Sigmoid colon (tissue), 7 donors: ENCODE data around the gene C17orf67. TPM values are rescaled to one million over a fixed set of nuclear protein-coding genes. Genes with fewer than 3 reads are reported as not detected.

Experiments used
- DNase-seq: peaks from one replicate; pipeline ENCODE4 v3.0.0-alpha.2; 2019
- H3K27ac ChIP-seq, 4 donors: fragments of 200-600 bp; sonication (generic); one replicate each; pipeline ENCODE4 v1.5.1; 2016 to 2019; ENCODE audit warnings: mild to moderate bottlenecking in 1 of 4
- H3K27me3 ChIP-seq, 3 donors: fragments of 200-600 bp; sonication (generic); one replicate each; pipeline ENCODE4 v1.5.1; 2019; ENCODE audit warnings: mild to moderate bottlenecking in 1 of 3
- H3K36me3 ChIP-seq, 4 donors: fragments of 200-600 bp; sonication (generic); one replicate each; pipeline ENCODE4 v1.5.1; 2016 to 2019
- H3K4me1 ChIP-seq, 4 donors: fragments of 200-600 bp; sonication (generic); one replicate each; pipeline ENCODE4 v1.5.1; 2017 to 2019
- H3K4me3 ChIP-seq, 4 donors: fragments of 200-600 bp; sonication (generic); one replicate each; pipeline ENCODE4 v1.5.1; 2017 to 2019; ENCODE audit warnings: mild to moderate bottlenecking in 2 of 4, moderate library complexity in 1 of 4
- H3K9me3 ChIP-seq, 4 donors: fragments of 200-600 bp in 3 of 4; sonication (generic) in 3 of 4; one replicate each; pipeline versions ENCODE4 v1.5.1 to v1.6.1; 2013 to 2019
- EP300 ChIP-seq, 4 donors: sonication (generic); formaldehyde crosslinking; IDR thresholded peaks; one replicate each; pipeline ENCODE4 v1.6.1; 2017; ENCODE audit warnings: antibody characterized with exemption in 4 of 4
- POLR2A ChIP-seq, 2 donors: fragments of 450-650 bp; IDR thresholded peaks; one replicate each; pipeline ENCODE4 v1.6.1; 2016; ENCODE audit warnings: antibody characterized with exemption in 2 of 2, mild to moderate bottlenecking in 2 of 2, moderate library complexity in 2 of 2
- POLR2AphosphoS5 ChIP-seq, 4 donors: sonication (generic); formaldehyde crosslinking; IDR thresholded peaks; one replicate each; pipeline ENCODE4 v1.6.1; 2017; ENCODE audit warnings: antibody characterized with exemption in 4 of 4
- WGBS, 2 donors: extraction: QIAGEN DNeasy Blood & Tissue Kit; methylation state at CpG; one replicate each; pipeline ENCODE4 v1.1.7; 2013; 5-methylcytosine and 5-hydroxymethylcytosine counted together
- intact Hi-C: fragments of 100-400 bp; cut with DNase I; formaldehyde crosslinking; loops from one replicate; pipeline ENCODE4 v1.15.1; 2023
- polyA plus RNA-seq, 3 donors: library from polyadenylated mRNA; stranded (reverse); fragments of 200-250 nt; gene quantifications; one replicate each; pipeline ENCODE4 v1.2.3, GENCODE V29; 2013
- total RNA-seq, 4 donors: library from RNA; depleted of rRNA; stranded (reverse); fragments of >200 nt; gene quantifications; one replicate each; pipeline ENCODE4 v1.1.0, GENCODE V29; 2016
- TF ChIP-seq, protein P1 (sequence below), 4 experiments: fragments of 450-650 bp in 3 of 4; fragments of 200-600 bp in 1 of 4; IDR thresholded peaks; one replicate each; pipeline ENCODE4 v1.5.1; 2016 to 2019; ENCODE audit warnings: antibody characterized with exemption in 4 of 4, mild to moderate bottlenecking in 3 of 4, moderate library complexity in 2 of 4
- donor health status: healthy with polysubstance abuse.
- donor health status: Bipolar disorder and iron deficiency.
- donor health status: healthy.

The C17orf67 gene
- total and polyA plus RNA-seq, 7 donors: 0.99 to 2.8 (median 1.9) TPM; not detected in 1

DNA sequence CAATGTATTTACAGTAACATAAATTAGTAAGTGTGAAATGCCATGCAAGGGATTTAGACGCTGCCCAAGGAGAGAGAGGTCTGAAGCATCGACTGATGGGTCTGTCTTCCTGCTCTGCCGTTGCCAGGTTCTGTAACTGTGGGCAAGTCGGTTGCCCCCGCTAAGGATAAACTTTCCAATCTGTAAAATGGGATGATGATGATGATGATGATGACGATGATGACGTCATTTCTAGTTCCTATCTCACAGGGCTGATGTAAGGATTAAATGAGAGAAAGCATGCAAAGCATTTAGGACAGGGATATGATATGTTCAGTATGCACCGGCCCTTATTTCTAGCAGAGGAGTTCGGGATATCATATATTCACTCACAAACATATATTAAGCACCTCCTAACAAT lies 54.8 kb downstream of the C17orf67 start:
- intact Hi-C loops: loop anchor here (2.0 kb wide), 1 partner anchor 20 kb away; no protein-coding TSS in a partner anchor
- 88 to 92% methylated on average over 9 of the region's 9 CpGs for WGBS, 2 donors
- no peak for DNase-seq
- H3K27ac ChIP-seq: no peak overlapping the region
- TF ChIP-seq POLR2A (IDR thresholded peaks at IDR 0.05): no peak
- TF ChIP-seq EP300 (IDR thresholded peaks at IDR 0.05): no peak
- no peak for TF ChIP-seq POLR2AphosphoS5 (IDR thresholded peaks at IDR 0.05)
- TF ChIP-seq, protein P1, sequence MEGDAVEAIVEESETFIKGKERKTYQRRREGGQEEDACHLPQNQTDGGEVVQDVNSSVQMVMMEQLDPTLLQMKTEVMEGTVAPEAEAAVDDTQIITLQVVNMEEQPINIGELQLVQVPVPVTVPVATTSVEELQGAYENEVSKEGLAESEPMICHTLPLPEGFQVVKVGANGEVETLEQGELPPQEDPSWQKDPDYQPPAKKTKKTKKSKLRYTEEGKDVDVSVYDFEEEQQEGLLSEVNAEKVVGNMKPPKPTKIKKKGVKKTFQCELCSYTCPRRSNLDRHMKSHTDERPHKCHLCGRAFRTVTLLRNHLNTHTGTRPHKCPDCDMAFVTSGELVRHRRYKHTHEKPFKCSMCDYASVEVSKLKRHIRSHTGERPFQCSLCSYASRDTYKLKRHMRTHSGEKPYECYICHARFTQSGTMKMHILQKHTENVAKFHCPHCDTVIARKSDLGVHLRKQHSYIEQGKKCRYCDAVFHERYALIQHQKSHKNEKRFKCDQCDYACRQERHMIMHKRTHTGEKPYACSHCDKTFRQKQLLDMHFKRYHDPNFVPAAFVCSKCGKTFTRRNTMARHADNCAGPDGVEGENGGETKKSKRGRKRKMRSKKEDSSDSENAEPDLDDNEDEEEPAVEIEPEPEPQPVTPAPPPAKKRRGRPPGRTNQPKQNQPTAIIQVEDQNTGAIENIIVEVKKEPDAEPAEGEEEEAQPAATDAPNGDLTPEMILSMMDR (IDR thresholded peaks at IDR 0.05): no peak
- peaks cover 0 to 12% (median 4%) of the 10 kb centered on the region in 4 donors for H3K4me1 ChIP-seq
- no peak overlapping the region for H3K4me3 ChIP-seq
- no peaks in the 10 kb centered on the region for H3K36me3 ChIP-seq
- no peaks in the 10 kb centered on the region for H3K9me3 ChIP-seq
- peaks cover 0 to 48% (median 4%) of the 10 kb centered on the region in 3 donors for H3K27me3 ChIP-seq

GRCh38 chr17:56777859-56778258 lies 55.9 kb downstream of the C17orf67 start:
- TF ChIP-seq EP300 (IDR thresholded peaks at IDR 0.05) (no peak), POLR2A (IDR thresholded peaks at IDR 0.05) (no peak), POLR2AphosphoS5 (IDR thresholded peaks at IDR 0.05) (no peak)
- TF ChIP-seq, protein P1 (IDR thresholded peaks at IDR 0.05): no peak
- H3K36me3 ChIP-seq: no peaks in the 10 kb centered on the region
- peaks cover 0 to 12% (median 4%) of the 10 kb centered on the region in 4 donors for H3K4me1 ChIP-seq
- H3K27me3 ChIP-seq: peaks cover 0 to 48% (median 4%) of the 10 kb centered on the region in 3 donors
- no peak for DNase-seq
- 69 to 86% methylated on average over 7 of the region's 7 CpGs for WGBS, 2 donors
- intact Hi-C loops: loop anchor here (2.0 kb wide), 1 partner anchor 19 kb away; no protein-coding TSS in a partner anchor
- H3K4me3 ChIP-seq: no peak overlapping the region
- H3K9me3 ChIP-seq: no peaks in the 10 kb centered on the region
- no peak overlapping the region for H3K27ac ChIP-seq

DNA sequence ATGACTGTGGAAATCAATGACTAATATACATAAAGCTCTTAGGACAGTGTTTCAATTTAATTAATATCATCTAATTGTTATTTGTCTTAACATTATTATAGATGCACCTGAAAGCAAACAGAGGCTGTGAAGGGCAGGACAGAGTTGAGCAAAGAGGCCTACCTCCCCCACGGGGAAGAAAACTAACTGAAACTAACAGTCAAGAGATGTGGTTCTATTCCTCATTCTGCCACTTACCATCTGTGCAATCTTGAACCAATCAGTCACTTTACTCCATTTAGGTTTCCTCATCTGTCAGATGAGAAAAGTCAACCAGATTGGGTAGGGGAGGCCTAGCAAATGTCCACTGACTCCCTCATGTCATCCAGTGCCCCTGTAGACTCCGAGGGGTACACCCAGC lies 59.1 kb downstream of the C17orf67 start:
- H3K4me3 ChIP-seq: no peak overlapping the region
- H3K36me3 ChIP-seq: no peaks in the 10 kb centered on the region
- TF ChIP-seq, protein P1 (IDR thresholded peaks at IDR 0.05): no peak
- TF ChIP-seq POLR2AphosphoS5 (IDR thresholded peaks at IDR 0.05): no peak
- no peak for TF ChIP-seq POLR2A (IDR thresholded peaks at IDR 0.05)
- TF ChIP-seq EP300 (IDR thresholded peaks at IDR 0.05): no peak
- 61 to 78% methylated on average over 2 of the region's 2 CpGs for WGBS, 2 donors
- peaks cover 0 to 44% (median 4%) of the 10 kb centered on the region in 3 donors for H3K27me3 ChIP-seq
- H3K27ac ChIP-seq: no peak overlapping the region
- intact Hi-C loops: no loop called here
- no peak for DNase-seq
- H3K4me1 ChIP-seq: peaks cover 0 to 2% (median under 1%) of the 10 kb centered on the region in 4 donors
- no peaks in the 10 kb centered on the region for H3K9me3 ChIP-seq

- Histone ChIP-seq H3K27ac (no peak overlapping the region), H3K4me3 (no peak overlapping the region), H3K9me3 (no peaks in the 10 kb centered on the region), H3K27me3 (peaks cover 0 to 33% (median 4%) of the 10 kb centered on the region in 3 donors), H3K36me3 (no peaks in the 10 kb centered on the region), H3K4me1 (no peaks in the 10 kb centered on the region)
- TF ChIP-seq POLR2A (IDR thresholded peaks at IDR 0.05) (no peak), POLR2AphosphoS5 (IDR thresholded peaks at IDR 0.05) (no peak), EP300 (IDR thresholded peaks at IDR 0.05) (no peak)
- TF ChIP-seq, protein P1 (IDR thresholded peaks at IDR 0.05): no peak
- WGBS, 2 donors: 68 to 80% methylated on average over 3 of the region's 3 CpGs
- DNase-seq: no peak
- intact Hi-C loops: no loop called here
These were observed 60.6 kb downstream of the C17orf67 start for GRCh38 chr17:56773124-56773523.

GRCh38 chr17:56772442-56772841 lies 61.3 kb downstream of the C17orf67 start:
- Histone ChIP-seq H3K36me3 (no peaks in the 10 kb centered on the region), H3K27ac (no peak overlapping the region), H3K4me3 (no peak overlapping the region), H3K9me3 (no peaks in the 10 kb centered on the region), H3K27me3 (peaks cover 0 to 26% (median 4%) of the 10 kb centered on the region in 3 donors), H3K4me1 (no peaks in the 10 kb centered on the region)
- TF ChIP-seq POLR2AphosphoS5 (IDR thresholded peaks at IDR 0.05) (no peak), POLR2A (IDR thresholded peaks at IDR 0.05) (no peak), EP300 (IDR thresholded peaks at IDR 0.05) (no peak)
- TF ChIP-seq, protein P1 (IDR thresholded peaks at IDR 0.05): no peak
- 67 to 71% methylated on average over 8 of the region's 8 CpGs for WGBS, 2 donors
- intact Hi-C loops: no loop called here
- no peak for DNase-seq
